CD4-positive, alpha-beta memory T cell (primary cell): ENCODE results near the gene ARMC9. TPM values are rescaled to one million over a fixed set of nuclear protein-coding genes. Genes with fewer than 3 reads are reported as not detected.

ENCODE experiments used
- CTCF ChIA-PET: fragments of 350-600 bp; sonication (Branson Sonifier 250); formaldehyde crosslinking; loops from one replicate; lab custom pipeline; 2021; ENCODE audit warnings: inconsistent platforms; ENCODE audit not compliant: partially characterized antibody; lab: Charles Lee
- POLR2A ChIA-PET: fragments of 350-600 bp; sonication (Branson Sonifier 250); formaldehyde crosslinking; loops from one replicate; lab custom pipeline; 2021; ENCODE audit not compliant: partially characterized antibody; lab: Charles Lee
- DNase-seq, 5 donors: peaks; one replicate each; pipeline versions ENCODE4 v3.0.0 to v3.0.0-alpha.2; 2020 to 2022; ENCODE audit warnings: mixed read lengths in 1 of 5
- H3K27ac ChIP-seq: one replicate; pipeline ENCODE4 v1.7.0; 2013; ENCODE audit warnings: low read depth, low read length
- H3K27me3 ChIP-seq: 2 replicates; pipeline ENCODE4 v1.7.0; 2013; ENCODE audit warnings: mild to moderate bottlenecking, low read length, moderate library complexity; ENCODE audit not compliant: insufficient read depth
- H3K36me3 ChIP-seq: 2 replicates; pipeline ENCODE4 v1.7.0; 2013; ENCODE audit warnings: mild to moderate bottlenecking, low read length, moderate library complexity; ENCODE audit not compliant: insufficient read depth
- H3K4me1 ChIP-seq: 2 replicates; pipeline ENCODE4 v1.7.0; 2013; ENCODE audit warnings: mild to moderate bottlenecking, low read length, moderate library complexity; ENCODE audit not compliant: insufficient read depth
- H3K4me3 ChIP-seq, 2 donors: one replicate each; pipeline ENCODE4 v1.7.0; 2013; ENCODE audit warnings: low read length in 2 of 2, mild to moderate bottlenecking in 1 of 2
- H3K9me3 ChIP-seq, 2 donors: one replicate each; pipeline ENCODE4 v1.7.0; 2013; ENCODE audit warnings: low read length in 2 of 2, control low read depth in 1 of 2; ENCODE audit not compliant: control insufficient read depth in 1 of 2
- H3K27ac Mint-ChIP-seq, 7 donors: one replicate each; pipeline ENCODE4 v1.8.0; 2020 to 2021; ENCODE audit warnings: mixed read lengths in 7 of 7, mild to moderate bottlenecking in 6 of 7, inconsistent platforms in 3 of 7, moderate library complexity in 3 of 7
- H3K27me3 Mint-ChIP-seq, 2 donors: one replicate each; pipeline ENCODE4 v1.8.0; 2020 to 2021; ENCODE audit warnings: mixed read lengths in 2 of 2
- H3K36me3 Mint-ChIP-seq, 2 donors: one replicate each; pipeline ENCODE4 v1.8.0; 2020 to 2021; ENCODE audit warnings: mixed read lengths in 2 of 2, inconsistent platforms in 1 of 2, mild to moderate bottlenecking in 1 of 2
- H3K4me1 Mint-ChIP-seq, 4 donors: one replicate each; pipeline ENCODE4 v1.8.0; 2020 to 2021; ENCODE audit warnings: mixed read lengths in 4 of 4, mild to moderate bottlenecking in 1 of 4
- H3K4me3 Mint-ChIP-seq, 8 donors: one replicate each; pipeline ENCODE4 v1.8.0; 2020 to 2021; ENCODE audit warnings: mixed read lengths in 8 of 8, mild to moderate bottlenecking in 7 of 8, moderate library complexity in 6 of 8, inconsistent platforms in 3 of 8
- H3K9me3 Mint-ChIP-seq, 8 donors: one replicate each; pipeline ENCODE4 v1.8.0; 2020 to 2021; ENCODE audit warnings: mixed read lengths in 8 of 8, mild to moderate bottlenecking in 5 of 8, inconsistent platforms in 3 of 8, moderate library complexity in 1 of 8
- intact Hi-C: fragments of 100-400 bp; cut with micrococcal nuclease; formaldehyde crosslinking; loops from one replicate; pipeline ENCODE4 v1.15.1; 2023
- microRNA-seq: library from miRNA; unstranded; fragments of <30 nt; microRNA quantifications from one replicate; pipeline ENCODE4 v1.2.0, GENCODE V29; 2021; ENCODE audit warnings: borderline replicate concordance, borderline number of aligned reads, borderline microRNAs expressed, mixed read lengths
- polyA plus RNA-seq, 2 donors: library from polyadenylated mRNA; unstranded; fragments of 300-500 nt; fragmentation: Illumina TruSeq; gene quantifications; one replicate each; pipeline ENCODE4 v1.2.3, GENCODE V29; 2021
- total RNA-seq, 2 experiments: library from RNA; stranded (reverse); gene quantifications; one replicate each; pipeline ENCODE4 v1.2.3, GENCODE V29; 2021

The ARMC9 gene
- total and polyA plus RNA-seq, 4 experiments from 2014 or later = 0.50 to 1.4 (median 1.1) TPM; not detected in 1

DNA sequence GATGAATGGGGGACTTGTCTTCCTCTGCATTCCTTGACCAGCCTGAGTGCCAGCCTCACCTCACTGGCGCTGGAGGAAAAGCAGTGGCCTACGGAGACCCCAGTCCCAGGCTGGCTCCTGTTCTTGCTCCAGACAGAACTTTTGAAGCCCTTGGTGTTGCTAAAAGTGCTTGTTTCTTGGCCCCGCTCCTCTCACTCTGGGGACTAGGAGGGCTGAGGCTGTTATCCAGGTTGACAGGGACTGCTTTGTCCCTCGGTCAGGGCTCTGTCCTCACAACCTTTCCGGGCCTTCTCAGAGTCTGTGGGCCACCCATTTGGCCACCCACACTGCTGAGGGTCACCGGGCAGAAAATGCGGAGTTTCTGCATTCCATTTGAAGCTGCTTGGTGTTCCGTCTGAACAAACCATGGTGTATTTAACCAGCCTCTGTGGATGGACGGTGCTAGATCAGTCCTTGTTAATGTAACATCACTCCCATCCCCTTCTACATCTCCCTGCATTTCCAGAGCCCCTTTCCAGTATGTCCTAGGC is 222.7 kb downstream of the ARMC9 start:
- Histone ChIP-seq H3K4me3 (no peak overlapping the region), H3K9me3 (no peaks in the 10 kb centered on the region), H3K36me3 (no peaks in the 10 kb centered on the region), H3K27ac (no peak overlapping the region), H3K27me3 (no peaks in the 10 kb centered on the region), H3K4me1 (no peaks in the 10 kb centered on the region)
- POLR2A ChIA-PET = no interaction called here
- no peak for DNase-seq
- intact Hi-C loops = no loop called here
- H3K36me3 Mint-ChIP-seq = no peaks in the 10 kb centered on the region
- H3K4me1 Mint-ChIP-seq = peaks cover 3 to 11% (median 6%) of the 10 kb centered on the region in 4 donors
- no peak overlapping the region for H3K4me3 Mint-ChIP-seq
- no peak overlapping the region for H3K27ac Mint-ChIP-seq
- no peaks in the 10 kb centered on the region for H3K9me3 Mint-ChIP-seq
- no peaks in the 10 kb centered on the region for H3K27me3 Mint-ChIP-seq
- CTCF ChIA-PET = no interaction called here

DNA sequence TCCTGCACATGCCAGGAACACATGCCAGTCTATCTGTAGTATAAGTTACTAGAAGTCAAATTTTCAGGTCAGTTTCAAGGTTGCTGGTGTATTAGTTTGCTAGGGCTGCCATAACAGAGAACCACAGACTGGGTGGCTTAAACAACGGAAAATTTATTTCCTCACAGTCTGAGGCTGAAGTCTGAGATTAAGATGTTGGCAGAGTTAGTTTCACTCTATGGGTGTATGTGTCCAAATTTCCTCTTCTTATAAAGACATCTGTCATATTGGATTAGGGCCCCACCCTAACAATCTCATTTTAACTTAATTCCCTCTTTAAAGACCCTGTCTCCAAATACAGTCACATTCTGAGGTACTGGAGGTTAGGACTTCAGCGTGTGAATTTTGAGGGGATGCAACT is 223.6 kb downstream of the ARMC9 start:
- no peaks in the 10 kb centered on the region for H3K36me3 Mint-ChIP-seq
- ChIA-PET CTCF (no interaction called here), POLR2A (no interaction called here)
- no peak overlapping the region for H3K4me3 Mint-ChIP-seq
- intact Hi-C loops = no loop called here
- H3K4me3 ChIP-seq = no peak overlapping the region
- no peak for DNase-seq
- no peaks in the 10 kb centered on the region for H3K9me3 ChIP-seq
- no peak overlapping the region for H3K27ac ChIP-seq
- H3K27me3 Mint-ChIP-seq = no peaks in the 10 kb centered on the region
- no peaks in the 10 kb centered on the region for H3K4me1 ChIP-seq
- no peaks in the 10 kb centered on the region for H3K27me3 ChIP-seq
- H3K4me1 Mint-ChIP-seq = peaks cover 5 to 16% (median 11%) of the 10 kb centered on the region in 4 donors
- peaks cover 0 to 1% (median 0%) of the 10 kb centered on the region in 8 donors for H3K9me3 Mint-ChIP-seq
- no peaks in the 10 kb centered on the region for H3K36me3 ChIP-seq
- no peak overlapping the region for H3K27ac Mint-ChIP-seq

- H3K36me3 Mint-ChIP-seq = no peaks in the 10 kb centered on the region
- Histone ChIP-seq H3K4me3 (no peak overlapping the region), H3K27me3 (no peaks in the 10 kb centered on the region), H3K27ac (no peak overlapping the region), H3K36me3 (no peaks in the 10 kb centered on the region), H3K4me1 (no peaks in the 10 kb centered on the region), H3K9me3 (no peaks in the 10 kb centered on the region)
- no peak overlapping the region for H3K27ac Mint-ChIP-seq
- POLR2A ChIA-PET = no interaction called here
- intact Hi-C loops = no loop called here
- no peaks in the 10 kb centered on the region for H3K27me3 Mint-ChIP-seq
- peaks cover 5 to 16% (median 11%) of the 10 kb centered on the region in 4 donors for H3K4me1 Mint-ChIP-seq
- peaks cover 0 to 1% (median 0%) of the 10 kb centered on the region in 8 donors for H3K9me3 Mint-ChIP-seq
- CTCF ChIA-PET = no interaction called here
- DNase-seq = no peak
- H3K4me3 Mint-ChIP-seq = no peak overlapping the region
These were observed 224.7 kb downstream of the ARMC9 start for GRCh38 chr2:231423176-231423575.

Small RNA genes within 50 kb of the gene (microRNA-seq; reads per million reads assigned to microRNA genes)
- gene MIR4777 = not detected

Other genes starting within 250 kb of the ARMC9 start
- not detected for gene SPATA3, start 202.5 kb upstream of the ARMC9 start, total RNA-seq
- not detected for gene SPATA3, start 202.5 kb upstream of the ARMC9 start, polyA plus RNA-seq
- gene C2orf72, start 161.1 kb upstream of the ARMC9 start, total RNA-seq = not detected
- gene C2orf72, start 161.1 kb upstream of the ARMC9 start, polyA plus RNA-seq = not detected
- gene PSMD1, start 141.8 kb upstream of the ARMC9 start, total RNA-seq = 10 to 100 TPM; 38.0 to 40.8 TPM
- gene PSMD1, start 141.8 kb upstream of the ARMC9 start, polyA plus RNA-seq = 10 to 100 TPM; 64.5 to 65.0 TPM
- not detected for gene HTR2B, start 73.6 kb upstream of the ARMC9 start, total RNA-seq
- gene HTR2B, start 73.6 kb upstream of the ARMC9 start, polyA plus RNA-seq = under 1 TPM; 0.10 to 0.21 TPM
- gene B3GNT7, start 197.1 kb downstream of the ARMC9 start, total RNA-seq = not detected
- gene B3GNT7, start 197.1 kb downstream of the ARMC9 start, polyA plus RNA-seq = not detected